Measurements from ENCODE around the gene DDHD1. TPM values are rescaled to one million over a fixed set of nuclear protein-coding genes. Genes with fewer than 3 reads are reported as not detected.

DDHD1 gene
- total RNA-seq, 1 experiment from 2014 or later, result 15.7 TPM

- Histone ChIP-seq H3K79me1 (ENCODE audit: insufficient read depth, low read depth, low read length, poor library complexity, severe bottlenecking) (no peaks in the 10 kb centered on the region), H3K9me3 (ENCODE audit: control insufficient read depth, low read depth, low read length) (no peaks in the 10 kb centered on the region), H2AFZ (ENCODE audit: low read length) (no peak overlapping the region), H3K56ac (ENCODE audit: insufficient read length, low read depth, low read length) (no peak overlapping the region), H3K18ac (ENCODE audit: insufficient read length, low read depth, low read length) (no peak overlapping the region), H4K20me1 (ENCODE audit: control insufficient read depth, insufficient read depth, insufficient read length) (no peaks in the 10 kb centered on the region), H4K8ac (replicated peaks; ENCODE audit: insufficient read length, low read depth, low read length) (no peak overlapping the region), H2BK15ac (ENCODE audit: low read depth, low read length) (no peak overlapping the region), H3K27ac (ENCODE audit: insufficient read length, low read depth, low read length) (no peak overlapping the region), H2BK120ac (ENCODE audit: low read depth, low read length, poor library complexity, severe bottlenecking) (no peak overlapping the region), H3K23me2 (ENCODE audit: insufficient read length, low read depth, low read length, poor library complexity, severe bottlenecking) (no peaks in the 10 kb centered on the region), H4K5ac (ENCODE audit: insufficient read length, low read depth, low read length) (no peak overlapping the region), H3T11ph (ENCODE audit: low read length) (no peak overlapping the region), H2BK5ac (ENCODE audit: insufficient read length, low read length) (no peak overlapping the region), H2BK20ac (ENCODE audit: low read depth, low read length, poor library complexity, severe bottlenecking) (no peak overlapping the region), H4K91ac (ENCODE audit: insufficient read length, low read depth, low read length) (no peak overlapping the region), H3K79me2 (ENCODE audit: insufficient read depth, low read length) (no peaks in the 10 kb centered on the region), H3K4me1 (ENCODE audit: insufficient read depth, low read length) (no peaks in the 10 kb centered on the region), H3K4ac (ENCODE audit: low read depth, low read length) (no peak overlapping the region), H3K14ac (ENCODE audit: insufficient read depth, low read length) (no peak overlapping the region), H3K9ac (ENCODE audit: extremely low read depth, insufficient read length, low read length) (peak overlapping the region; percentile 7), H3K27me3 (ENCODE audit: insufficient read depth, low read length) (no peaks in the 10 kb centered on the region), H2BK12ac (ENCODE audit: insufficient read length, low read depth, low read length) (no peak overlapping the region), H3K23ac (ENCODE audit: insufficient read length, low read depth, low read length) (no peak overlapping the region), H3K4me2 (ENCODE audit: insufficient read depth, insufficient read length, low read length) (no peak overlapping the region), H2AK5ac (ENCODE audit: insufficient read length, low read length) (no peak overlapping the region)
- Mint-ChIP-seq H3K27ac (no peak overlapping the region), H3K27me3 (ENCODE audit: low read depth) (no peaks in the 10 kb centered on the region), H3K4me3 (no peak overlapping the region), H3K9me3 (peaks cover 4 to 10% of the 10 kb centered on the region in 2 experiments), H3K4me1 (peaks cover 9 to 14% of the 10 kb centered on the region in 2 experiments), H3K36me3 (ENCODE audit: insufficient read depth in 1 of 3, low read depth in 3 of 3) (peaks cover 3 to 7% (median 4%) of the 10 kb centered on the region in 3 experiments; a peak in 4 of 7 replicates)
- 100% methylated on average over 1 of the region's 1 CpG for WGBS (ENCODE audit: extremely low coverage, insufficient read length, low lambda C conversion rate)
- DNase-seq, result no peak
- TF ChIP-seq CTCF (conservative IDR thresholded peaks at IDR 0.05), result no peak
Observed at GRCh38 chr14:53110096-53110495, 43.0 kb downstream of the DDHD1 start.
